Adipose tissue (tissue), 3 donors: ENCODE measurements around the gene AK6. TPM values are rescaled to one million over a fixed set of nuclear protein-coding genes. Genes with fewer than 3 reads are reported as not detected.
"Not testable (repeated sequence)": the region's sequence is repeated elsewhere in the genome, so short reads cannot be mapped to it uniquely, and the experiment has no call there.

Experiments
- H3K27ac ChIP-seq: one replicate; pipeline ENCODE4 v1.5.1; 2013; ENCODE audit warnings: low read depth, low read length
- WGBS, 3 donors: extraction: QIAGEN DNeasy Blood & Tissue Kit; methylation state at CpG; one replicate each; pipeline ENCODE4 v1.1.7; 2013; 5-methylcytosine and 5-hydroxymethylcytosine counted together
- polyA plus RNA-seq, 3 donors: library from polyadenylated mRNA; stranded (reverse); fragments of 200-250 nt; gene quantifications; one replicate each; pipeline ENCODE4 v1.2.3, GENCODE V29; 2013
- donor health status: healthy with polysubstance abuse.
- donor health status: Bipolar disorder and iron deficiency.
- donor health status: healthy.

Gene AK6
- polyA plus RNA-seq: 10 to 100 TPM; 19.8 to 59.5 (median 43.0) TPM

DNA sequence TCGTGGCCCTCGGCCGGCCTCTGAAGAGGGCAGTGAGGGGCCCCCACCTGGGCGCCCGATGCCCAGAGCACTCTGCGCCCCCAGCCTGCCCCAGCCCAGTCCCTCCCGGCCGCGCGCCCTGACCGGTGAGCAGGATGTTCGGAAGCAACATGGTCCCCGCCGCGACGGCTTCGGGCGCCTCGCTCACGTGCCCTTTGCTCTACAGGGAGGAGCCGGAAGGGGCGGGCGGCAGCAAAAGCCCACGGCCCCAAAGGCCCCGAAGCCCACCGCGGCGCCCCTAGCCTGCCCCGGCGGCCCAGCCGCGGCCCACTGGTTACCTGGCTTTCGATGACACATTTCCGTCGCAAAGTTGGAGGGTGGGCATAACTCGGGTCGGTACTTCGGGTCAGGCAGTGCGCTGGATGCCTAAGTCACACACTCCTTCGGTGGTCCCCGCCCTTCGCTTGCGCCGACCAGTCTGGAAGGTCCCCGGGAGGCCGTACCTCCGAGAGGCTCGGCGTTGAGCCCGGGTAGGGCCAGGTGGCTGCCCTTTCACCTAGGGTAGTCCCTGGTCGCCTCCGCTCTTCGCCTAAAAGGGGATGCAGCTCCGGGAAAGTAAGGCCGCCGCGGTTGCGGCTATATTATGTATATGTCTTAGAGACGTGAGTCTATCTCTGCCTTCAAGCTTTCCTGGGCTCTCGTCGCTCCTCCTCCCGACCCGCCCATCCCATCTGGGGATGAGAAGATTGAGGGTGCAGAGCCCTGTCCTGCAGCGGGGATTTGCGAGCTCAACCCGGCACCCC, at the start of gene AK6, which contains the start of the genes RAD17 and TAF9:
Gene AK6 (minus strand): TSS at position 181 of the 782 bp plus-strand sequence. CDS start 30 bp downstream, at position 151.
Gene RAD17 (plus strand): TSS at position 479 of the 782 bp plus-strand sequence. CDS start 2,391 bp downstream, outside the sequence.
Gene TAF9 (minus strand): TSS at position 181 of the 782 bp plus-strand sequence. CDS start 3,783 bp downstream, outside the sequence.
- 0 to 1% (median 0%) methylated on average over 60 to 66 of the region's 66 CpGs for WGBS, 3 donors
- peak within 1 kb of the TSS; percentile 89 for H3K27ac ChIP-seq

DNA sequence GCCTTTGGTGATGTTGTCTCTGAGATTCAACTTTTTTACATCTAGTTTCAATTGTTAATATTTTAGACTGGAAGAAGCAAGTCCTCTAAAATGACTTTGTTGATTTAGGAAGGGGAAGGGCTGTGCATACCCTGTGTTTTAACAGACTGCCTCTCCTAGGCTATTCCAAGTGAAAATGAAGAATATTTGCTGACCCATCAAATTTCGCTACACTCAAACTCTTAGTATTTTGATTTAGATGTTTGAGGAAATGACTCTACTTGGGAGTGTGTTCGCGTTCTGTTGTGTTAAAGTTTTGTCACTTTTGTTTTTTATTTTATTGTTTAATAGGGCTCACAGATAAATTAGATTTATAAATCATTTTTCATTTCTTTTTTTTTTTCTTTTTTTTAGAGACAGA, 49.2 kb upstream of the AK6 start:
- no peak overlapping the region for H3K27ac ChIP-seq
- WGBS, 3 donors: 90 to 96% (median 92%) methylated on average over 3 of the region's 3 CpGs

DNA sequence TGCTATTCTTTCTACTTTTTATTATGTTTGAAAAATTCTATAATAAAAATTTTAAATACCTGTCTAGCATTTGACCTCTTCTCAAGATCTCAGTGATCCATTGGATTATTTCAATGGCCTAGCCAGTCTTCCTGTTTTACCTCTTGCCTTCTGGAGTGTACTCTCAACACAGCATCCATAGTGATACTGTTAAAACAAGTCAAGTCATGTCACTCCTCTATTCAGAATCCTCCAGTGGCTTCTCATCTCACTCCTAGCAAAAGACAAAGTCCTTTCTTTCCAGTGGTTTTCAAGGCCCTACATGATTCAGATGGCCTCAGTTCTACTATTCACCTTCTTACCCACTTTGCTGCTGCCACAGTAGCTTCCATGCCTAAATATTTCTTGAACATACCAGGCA, 47.4 kb upstream of the AK6 start:
- H3K27ac ChIP-seq: no peak overlapping the region

DNA sequence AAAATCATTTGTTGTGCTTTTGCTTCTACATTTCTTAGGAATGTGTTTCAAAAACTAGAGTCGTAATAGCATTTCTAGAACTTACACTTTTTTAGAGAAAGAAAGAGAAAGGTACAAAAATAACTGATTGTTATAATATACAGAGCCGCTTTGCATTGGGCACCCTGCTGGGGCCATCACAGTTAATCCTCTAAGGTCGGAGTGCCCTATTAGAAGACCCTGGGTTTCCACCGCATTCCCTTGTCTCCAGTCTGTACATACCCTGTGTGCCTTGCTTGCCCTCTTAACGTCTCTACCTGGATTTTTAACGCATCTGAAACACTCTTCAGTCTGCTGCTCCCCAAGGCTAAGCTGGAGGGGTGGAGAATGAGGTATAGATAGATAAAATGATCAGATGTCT, 46.9 kb upstream of the AK6 start:
- 24 to 95% (median 91%) methylated on average over 6 of the region's 6 CpGs for WGBS, 3 donors
- no peak overlapping the region for H3K27ac ChIP-seq

DNA sequence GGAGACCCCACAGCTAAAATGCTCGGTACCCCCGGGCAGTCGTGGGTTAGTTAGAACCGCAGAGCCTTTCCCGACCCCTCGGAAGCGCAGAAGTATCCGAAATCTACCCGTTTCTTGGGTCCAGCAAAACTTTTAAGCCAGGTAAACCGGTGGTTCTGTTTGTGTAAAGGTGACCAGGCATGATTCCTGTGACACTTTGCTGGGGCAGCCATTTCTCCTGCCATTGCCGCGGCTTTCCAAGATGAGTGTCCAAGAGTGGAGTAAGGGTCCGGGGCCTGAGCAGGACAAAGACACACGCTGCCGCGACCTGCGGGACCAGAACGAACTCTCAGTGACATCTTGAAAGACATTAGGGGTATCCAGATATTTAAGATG, 46.3 kb upstream of the AK6 start:
- H3K27ac ChIP-seq: no peak overlapping the region
- 11 to 64% (median 57%) methylated on average over 18 of the region's 18 CpGs for WGBS, 3 donors

DNA sequence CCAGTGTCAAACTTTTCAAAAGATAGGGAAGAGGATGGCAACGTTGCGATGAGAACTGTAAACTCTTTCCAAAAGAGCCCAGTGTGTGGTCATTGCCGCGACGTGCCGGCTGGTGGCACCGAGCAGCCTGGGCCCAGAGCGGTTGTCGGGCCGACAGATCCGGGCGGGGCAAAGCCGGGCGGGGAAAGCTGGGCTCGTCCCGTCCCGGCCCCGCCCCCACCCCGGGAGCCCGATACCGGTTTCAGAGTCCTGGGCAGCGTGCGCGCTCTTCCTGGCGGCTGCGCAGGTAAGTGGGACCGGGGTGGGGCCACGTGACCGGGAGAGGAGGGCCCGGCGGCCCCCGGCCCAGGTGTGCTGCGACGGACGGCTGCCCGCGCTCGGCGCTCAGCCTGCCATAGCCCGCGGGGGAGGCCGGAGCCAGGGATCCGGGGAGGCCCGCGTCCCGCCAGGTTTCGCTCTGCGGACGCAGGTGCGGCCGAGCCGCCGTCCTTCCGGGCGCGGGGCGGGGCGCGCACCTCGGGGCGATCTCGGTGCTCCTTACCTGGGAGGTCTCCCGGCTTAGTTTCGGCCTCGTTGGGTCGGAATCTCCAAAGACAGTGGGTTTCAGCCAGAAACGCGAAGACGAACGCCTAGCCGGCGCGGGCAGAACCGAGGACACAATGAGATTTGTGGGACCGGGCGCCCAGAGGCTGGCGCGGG, 45.7 kb upstream of the AK6 start, which contains the start of gene MARVELD2:
Gene MARVELD2 (plus strand): TSS at position 232 of the 699 bp plus-strand sequence. CDS start 4,270 bp downstream, outside the sequence.
- H3K27ac ChIP-seq: no peak within 1 kb of the TSS
- WGBS, 3 donors: 7 to 37% (median 19%) methylated on average over 60 to 78 of the region's 78 CpGs

DNA sequence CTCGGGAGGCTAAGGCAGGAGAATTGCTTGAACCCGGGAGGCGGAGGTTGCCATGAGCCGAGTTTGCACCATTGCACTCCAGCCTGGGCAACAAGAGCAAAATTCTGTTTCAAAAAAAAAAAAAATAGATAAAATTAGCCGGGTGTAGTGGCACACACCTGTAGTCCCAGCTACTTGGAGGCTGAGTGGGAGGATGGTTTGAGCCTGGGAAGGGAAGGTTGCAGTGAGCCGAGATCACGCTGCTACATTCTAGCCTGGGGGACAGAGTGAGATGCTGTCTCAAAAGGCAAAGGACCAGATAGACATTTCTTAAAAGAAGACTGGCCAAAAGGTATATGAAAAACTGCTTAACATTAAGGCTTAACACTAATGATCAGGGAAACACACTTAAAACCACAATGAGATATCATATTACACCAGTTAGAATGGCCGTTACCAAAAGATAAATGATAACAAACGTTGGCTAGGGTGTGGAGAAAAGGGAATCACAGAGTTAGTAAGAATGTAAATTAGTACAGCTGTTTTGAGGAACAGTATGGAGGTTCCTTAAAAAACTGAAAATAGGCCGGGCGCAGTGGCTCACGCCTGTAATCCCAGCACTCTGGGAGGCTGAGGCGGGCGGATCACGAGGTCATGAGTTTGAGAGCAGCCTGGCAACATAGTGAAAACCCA, 35.5 kb upstream of the AK6 start:
- WGBS, 3 donors: 88 to 90% (median 89%) methylated on average over 15 of the region's 15 CpGs

DNA sequence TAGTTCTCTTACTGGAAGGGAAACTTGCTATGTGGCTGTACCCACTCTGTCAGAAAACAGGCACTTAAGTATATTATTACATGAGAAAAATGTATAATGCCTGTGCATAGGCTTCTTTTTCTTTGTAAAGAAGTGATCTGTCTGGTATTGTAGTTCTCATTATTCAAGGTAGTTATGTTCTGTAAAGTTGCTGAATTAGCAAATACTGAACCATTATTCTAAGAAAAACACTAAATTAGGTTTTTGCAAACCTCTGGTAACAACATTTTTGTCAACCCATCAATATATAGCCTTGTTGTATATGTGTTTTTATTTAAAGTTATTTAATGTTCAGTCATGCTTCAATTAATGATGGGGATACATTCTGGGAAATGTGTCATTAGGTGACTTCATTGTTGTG, 9.1 kb upstream of the AK6 start:
- H3K27ac ChIP-seq: no peak overlapping the region

More for the DNA sequence above, 35.5 kb upstream of the AK6 start:
- no peak overlapping the region for H3K27ac ChIP-seq

DNA sequence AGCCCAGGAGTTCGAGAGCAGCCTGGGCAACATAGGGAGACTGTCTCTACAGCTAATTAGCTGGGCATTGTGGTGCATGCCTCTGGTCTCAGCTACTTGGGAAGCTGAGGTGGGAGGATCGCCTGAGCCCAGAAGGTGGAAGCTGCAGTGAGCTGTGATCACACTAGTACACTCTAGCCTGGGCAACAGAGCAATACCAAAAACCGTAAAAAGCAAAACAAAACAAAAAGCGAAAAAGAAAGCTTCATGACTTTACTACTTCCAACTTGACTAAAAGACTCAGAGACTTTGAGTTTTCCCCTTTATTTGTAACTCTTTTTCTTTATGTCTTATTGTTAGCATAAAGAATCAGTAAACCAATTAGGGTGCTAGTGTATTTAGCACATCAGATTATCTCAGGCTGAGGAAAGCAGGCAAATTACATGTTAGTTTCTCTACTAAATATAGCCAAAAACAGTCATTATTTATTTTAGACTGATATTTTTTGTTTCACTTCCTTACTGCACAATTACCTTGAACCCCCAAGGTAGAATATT, 5.7 kb upstream of the AK6 start:
- H3K27ac ChIP-seq: no peak overlapping the region
- 92 to 97% (median 93%) methylated on average over 4 of the region's 4 CpGs for WGBS, 3 donors

DNA sequence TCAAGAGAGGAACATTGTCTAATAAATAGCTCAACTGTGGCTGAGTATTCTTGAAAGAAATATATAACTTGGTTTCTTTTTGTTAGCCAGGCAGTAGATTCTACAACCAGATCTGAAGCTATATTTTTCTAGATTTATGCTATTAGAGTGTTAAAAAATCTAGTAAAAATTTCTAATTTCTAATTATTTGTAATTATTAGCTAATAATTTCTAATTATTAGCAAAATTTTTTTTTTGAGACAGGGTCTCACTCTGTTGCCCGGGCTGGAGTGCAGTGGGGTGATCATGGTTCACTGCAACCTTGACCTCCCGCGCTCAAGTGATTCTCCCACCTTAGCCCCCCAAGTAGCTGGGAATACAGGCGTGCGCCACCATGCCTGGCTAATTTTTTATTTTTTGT, 3.1 kb upstream of the AK6 start:
- WGBS, 3 donors: 97 to 98% (median 97%) methylated on average over 5 of the region's 5 CpGs

DNA sequence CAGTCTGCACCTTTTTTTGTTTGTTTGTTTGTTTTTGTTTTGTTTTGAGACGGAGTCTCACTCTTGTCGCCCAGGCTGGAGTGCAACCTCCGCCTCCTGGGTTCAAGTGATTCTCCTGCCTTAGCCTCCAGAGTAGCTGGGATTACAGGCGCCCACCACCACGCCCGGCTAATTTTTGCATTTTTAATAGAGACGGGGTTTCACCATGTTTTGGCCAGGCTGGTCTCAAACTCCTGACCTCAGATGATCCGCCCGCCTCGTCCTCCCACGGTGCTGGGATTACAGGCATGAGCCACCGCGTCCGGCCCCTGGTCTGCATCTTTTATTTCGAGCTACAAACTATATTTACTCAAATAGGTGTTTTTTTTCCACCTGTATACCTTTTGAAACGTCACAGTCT, 1.0 kb upstream of the AK6 start:
- H3K27ac ChIP-seq: not testable (repeated sequence)
- 1 to 2% (median 2%) methylated on average over 16 of the region's 16 CpGs for WGBS, 3 donors

More for the DNA sequence above, 3.1 kb upstream of the AK6 start:
- no peak overlapping the region for H3K27ac ChIP-seq

DNA sequence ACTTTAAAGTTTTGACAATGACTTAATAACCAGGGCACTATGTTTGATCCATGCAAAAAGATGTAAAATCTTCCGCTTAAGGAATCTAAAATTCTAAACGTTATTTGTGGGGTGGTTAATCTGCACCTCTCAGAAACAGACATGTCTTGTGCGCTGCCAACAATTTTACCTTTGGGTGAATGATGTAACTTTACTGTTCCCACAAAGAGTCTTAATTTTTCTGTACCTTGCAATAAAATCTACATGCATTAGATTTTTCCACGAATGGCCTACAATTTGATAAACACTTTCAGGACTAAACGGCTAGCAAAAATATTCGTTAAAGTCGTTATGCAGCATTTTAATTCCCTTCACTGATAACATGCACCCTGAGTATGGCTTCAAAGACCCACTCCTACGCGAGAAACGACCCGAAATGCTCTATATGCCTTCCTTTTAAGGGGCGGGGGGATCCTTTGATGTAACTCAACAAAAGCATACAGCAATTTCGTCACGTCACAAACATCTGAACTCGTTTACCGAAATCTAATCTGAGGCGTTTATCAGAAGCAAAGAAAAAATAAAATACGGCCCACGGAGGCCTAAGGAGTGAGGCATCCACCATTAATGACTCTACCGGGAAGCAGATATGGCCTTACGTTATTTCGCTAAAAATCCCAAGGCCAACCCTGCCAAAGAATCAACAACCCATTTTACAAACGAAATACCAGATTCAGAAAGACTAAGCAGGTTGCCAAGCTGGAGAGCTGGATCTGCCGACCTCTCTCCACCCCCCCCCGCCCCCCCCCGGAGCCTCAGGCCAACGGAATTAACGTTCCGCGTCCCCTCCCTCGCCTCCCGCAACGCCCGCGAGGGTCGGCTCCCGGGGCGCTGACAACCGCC, 621 bp downstream of the AK6 start:
- peak overlapping the region; percentile 89 for H3K27ac ChIP-seq
- WGBS, 3 donors: 1 to 2% (median 2%) methylated on average over 36 to 39 of the region's 39 CpGs

DNA sequence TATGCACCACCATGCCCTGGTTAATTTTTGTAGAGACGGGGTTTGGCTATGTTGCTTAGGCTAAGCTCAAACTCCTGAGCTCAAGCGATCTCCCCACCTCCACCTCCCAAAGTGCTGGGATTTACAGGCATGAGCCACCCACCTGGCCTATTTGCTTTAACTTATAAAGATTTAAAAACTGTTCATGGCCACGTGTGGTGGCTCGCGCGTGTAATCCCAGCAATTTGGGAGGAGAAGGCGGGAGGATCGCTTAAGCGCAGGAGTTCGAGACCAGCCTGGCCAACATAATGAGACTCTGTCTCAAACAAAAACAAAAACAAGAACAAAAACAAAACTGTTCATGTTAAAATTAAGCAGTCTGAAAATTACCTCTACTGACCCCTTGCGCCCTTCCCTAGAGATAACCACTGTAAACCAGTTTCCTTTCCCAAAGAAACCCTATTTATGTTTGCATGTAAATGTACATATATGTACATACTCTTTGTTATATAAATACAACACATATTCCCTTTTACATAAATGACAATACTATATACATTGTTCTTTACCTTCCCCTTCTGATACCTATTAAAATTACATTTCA, 1.5 kb downstream of the AK6 start:
- H3K27ac ChIP-seq: no peak overlapping the region
- 85 to 93% (median 92%) methylated on average over 11 of the region's 11 CpGs for WGBS, 3 donors

DNA sequence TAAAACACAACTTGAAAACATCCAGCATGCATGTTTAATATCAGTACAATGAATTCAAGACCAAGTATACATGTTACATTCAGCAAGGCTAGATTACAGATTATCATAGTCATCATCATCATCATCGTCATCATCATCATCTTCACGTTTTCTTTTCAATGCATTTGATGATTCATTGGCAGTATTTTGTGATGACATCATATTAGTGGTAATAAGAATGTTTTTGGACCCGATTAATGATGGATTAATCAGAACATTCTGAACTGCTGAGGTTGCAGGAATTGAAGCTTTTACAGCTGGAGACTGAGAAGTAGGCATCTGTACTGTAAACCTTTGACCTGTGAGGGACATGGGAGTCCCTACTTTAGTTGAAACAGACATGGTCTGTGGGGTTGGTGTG, 4.5 kb downstream of the AK6 start:
- WGBS, 3 donors: 68 to 80% (median 76%) methylated on average over 3 of the region's 3 CpGs
- no peak overlapping the region for H3K27ac ChIP-seq

DNA sequence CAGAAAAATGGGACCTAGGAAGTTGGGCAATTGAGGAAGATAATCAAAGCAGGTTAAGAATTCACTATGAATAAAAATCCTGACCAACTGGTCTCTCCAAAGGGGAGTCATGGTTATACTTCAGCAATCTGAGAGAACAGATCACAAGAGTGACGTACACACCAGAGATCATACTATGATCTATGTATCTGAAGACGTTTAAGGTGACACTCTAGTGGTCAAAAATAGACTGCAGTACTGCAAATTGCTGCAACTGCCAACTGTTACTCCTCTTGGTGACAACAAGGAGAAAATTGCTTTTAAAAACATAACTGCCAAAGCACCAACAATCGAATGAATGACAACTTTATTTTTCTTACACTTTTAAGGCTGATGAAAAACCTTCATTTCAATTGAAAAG, 4.9 kb downstream of the AK6 start:
- 60 to 67% (median 62%) methylated on average over 3 of the region's 3 CpGs for WGBS, 3 donors
- no peak overlapping the region for H3K27ac ChIP-seq

DNA sequence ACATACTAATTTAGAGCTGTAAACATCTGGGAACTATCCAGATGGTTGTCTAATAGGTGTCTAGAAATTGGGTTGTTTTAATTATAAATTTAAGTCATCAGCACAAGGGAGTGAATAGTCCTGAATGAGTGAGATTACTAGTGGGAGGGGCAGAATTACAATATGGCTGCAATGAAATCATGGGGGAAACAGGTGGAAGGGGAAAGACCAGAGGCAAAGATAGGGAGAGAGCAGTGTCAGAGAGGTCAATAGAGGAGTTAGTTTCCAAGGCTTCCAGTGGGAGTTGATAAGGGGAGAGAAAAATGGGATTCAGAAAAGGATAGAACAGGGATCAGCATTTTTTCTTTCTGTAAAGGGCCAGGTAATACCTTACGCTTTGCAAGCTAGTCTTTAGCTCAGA, 8.9 kb downstream of the AK6 start:
- WGBS, 3 donors: 94 to 100% (median 96%) methylated on average over 1 of the region's 1 CpG
- no peak overlapping the region for H3K27ac ChIP-seq

DNA sequence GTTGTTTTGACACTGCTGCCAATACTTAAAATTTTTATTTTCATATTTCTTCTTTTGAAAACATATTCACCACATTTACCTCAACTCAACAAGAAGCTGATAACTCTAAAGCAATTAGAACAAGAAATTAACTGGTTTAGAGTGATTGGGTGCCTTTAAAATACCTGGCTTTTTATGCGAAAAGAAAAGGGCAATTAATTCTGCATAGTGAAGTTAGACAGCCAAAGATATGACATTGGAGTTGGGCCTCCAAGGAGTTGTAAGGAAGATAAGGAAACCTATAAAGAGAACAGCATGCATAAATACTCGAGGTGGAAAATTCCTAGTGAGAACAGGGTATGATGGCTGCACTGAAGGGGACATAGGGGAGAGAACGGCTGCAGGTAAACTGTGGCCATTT, 9.6 kb downstream of the AK6 start:
- H3K27ac ChIP-seq: no peak overlapping the region
- WGBS, 3 donors: 64 to 83% (median 78%) methylated on average over 3 of the region's 3 CpGs

DNA sequence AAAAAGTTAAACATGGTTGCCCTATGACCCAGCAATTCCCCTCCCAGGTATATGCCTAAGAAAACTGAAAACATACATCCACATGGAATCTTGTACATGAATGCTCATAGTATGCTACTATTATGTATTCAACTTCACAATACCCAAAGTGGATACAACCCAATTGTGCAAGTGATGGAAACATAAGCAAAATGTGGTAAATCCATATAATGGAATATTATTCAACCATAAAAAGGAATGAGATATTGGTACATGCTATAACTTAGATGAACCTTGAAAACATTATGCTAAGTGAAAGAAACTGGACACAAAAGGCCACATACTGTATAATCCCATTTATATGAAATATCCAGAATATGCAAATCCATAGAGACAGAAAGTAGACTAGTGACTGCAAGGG, 18.7 kb downstream of the AK6 start:
- H3K27ac ChIP-seq: no peak overlapping the region
